ENCODE results near the gene KXD1. TPM values are rescaled to one million over a fixed set of nuclear protein-coding genes. Genes with fewer than 3 reads are reported as not detected.
A peak's percentile ranks its signal among the peaks of the same experiment; 100 is the strongest.

The KXD1 gene
- total and polyA plus RNA-seq, 7 experiments from 2014 or later, result 70.3 to 108 (median 78.5) TPM

- H3K4me1 Mint-ChIP-seq, result no peaks in the 10 kb centered on the region
- H3K4me3 Mint-ChIP-seq, result no peak overlapping the region
- Histone ChIP-seq H3K36me3 (ENCODE audit: control insufficient read depth in 2 of 3, insufficient read depth in 3 of 3, low read length in 3 of 3) (no peaks in the 10 kb centered on the region), H3K27ac (ENCODE audit: low read depth, low read length) (no peak overlapping the region), H3K4me1 (ENCODE audit: control insufficient read depth in 2 of 2, insufficient read depth in 2 of 2, low read length in 2 of 2) (no peaks in the 10 kb centered on the region), H3K9me3 (ENCODE audit: control insufficient read depth in 2 of 3, low read length in 3 of 3) (no peaks in the 10 kb centered on the region), H3K27me3 (ENCODE audit: control insufficient read depth in 2 of 2, insufficient read depth in 2 of 2, low read length in 2 of 2) (no peaks in the 10 kb centered on the region), H3K4me3 (ENCODE audit: low read length) (no peak overlapping the region)
- H3K27me3 Mint-ChIP-seq, result no peaks in the 10 kb centered on the region
- no peaks in the 10 kb centered on the region for H3K36me3 Mint-ChIP-seq
- ChIA-PET POLR2A (interaction anchor here (0.7 kb wide), 1 partner anchor 643 kb away, joined by 5 read pairs; no protein-coding TSS in a partner anchor), CTCF (no interaction called here)
- ATAC-seq (no peak), DNase-seq (no peak)
- H3K9me3 Mint-ChIP-seq, result no peaks in the 10 kb centered on the region
- no peak overlapping the region for H3K27ac Mint-ChIP-seq
- intact Hi-C loops (cut with micrococcal nuclease), result no loop called here
Observed at GRCh38 chr19:18551631-18552030, 6.0 kb upstream of the KXD1 start.

GRCh38 chr19:18558202-18558555 lies 509 bp downstream of the KXD1 start:
- H3K4me1 ChIP-seq (ENCODE audit: control insufficient read depth in 2 of 2, insufficient read depth in 2 of 2, low read length in 2 of 2), result peaks cover 13 to 15% of the 10 kb centered on the region in 2 donors
- H3K36me3 Mint-ChIP-seq, result peaks cover 0 to 11% (median 3%) of the 10 kb centered on the region in 5 donors
- peaks cover 0 to 18% (median 7%) of the 10 kb centered on the region in 3 experiments for H3K36me3 ChIP-seq (ENCODE audit: control insufficient read depth in 2 of 3, insufficient read depth in 3 of 3, low read length in 3 of 3)
- H3K9me3 ChIP-seq (ENCODE audit: control insufficient read depth in 2 of 3, low read length in 3 of 3), result no peaks in the 10 kb centered on the region
- ATAC-seq, result no peak
- CTCF ChIA-PET, result interaction anchor here (0.6 to 2.1 kb wide), 8 partner anchors 10 to 289 kb away, joined by 3 to 11 read pairs (median 4); partner anchors contain the start of genes REX1BD and UBA52
- H3K4me3 Mint-ChIP-seq, result peak overlapping the region; percentile 83 to 93 (median 91)
- H3K9me3 Mint-ChIP-seq, result peaks cover 0 to 2% (median 0%) of the 10 kb centered on the region in 11 donors
- peak overlapping the region; percentile 95 for H3K27ac ChIP-seq (ENCODE audit: low read depth, low read length)
- DNase-seq, result no peak
- H3K27me3 ChIP-seq (ENCODE audit: control insufficient read depth in 2 of 2, insufficient read depth in 2 of 2, low read length in 2 of 2), result no peaks in the 10 kb centered on the region
- POLR2A ChIA-PET, result interaction anchor here (0.6 to 2.6 kb wide), 18 partner anchors 8 to 1433 kb away, joined by 3 to 47 read pairs (median 6); partner anchors contain the start of genes COPE, DDX49, ELL and FKBP8
- peak overlapping the region; percentile 87 to 97 (median 95) for H3K27ac Mint-ChIP-seq
- peaks cover 6 to 25% (median 23%) of the 10 kb centered on the region in 7 donors for H3K4me1 Mint-ChIP-seq
- intact Hi-C loops (cut with micrococcal nuclease), result no loop called here
- peak overlapping the region; percentile 84 for H3K4me3 ChIP-seq (ENCODE audit: low read length)
- no peaks in the 10 kb centered on the region for H3K27me3 Mint-ChIP-seq

- Mint-ChIP-seq H3K9me3 (peaks cover 0 to 2% (median 0%) of the 10 kb centered on the region in 11 donors), H3K27ac (peak overlapping the region; percentile 87 to 97 (median 95)), H3K36me3 (peaks cover 0 to 13% (median 3%) of the 10 kb centered on the region in 5 donors), H3K27me3 (no peaks in the 10 kb centered on the region), H3K4me1 (peaks cover 6 to 25% (median 23%) of the 10 kb centered on the region in 7 donors), H3K4me3 (peak overlapping the region; percentile 83 to 93 (median 91))
- intact Hi-C loops (cut with micrococcal nuclease), result no loop called here
- peak overlapping the region; percentile 95 for H3K27ac ChIP-seq (ENCODE audit: low read depth, low read length)
- peaks cover 0 to 22% (median 7%) of the 10 kb centered on the region in 3 experiments for H3K36me3 ChIP-seq (ENCODE audit: control insufficient read depth in 2 of 3, insufficient read depth in 3 of 3, low read length in 3 of 3)
- no peaks in the 10 kb centered on the region for H3K27me3 ChIP-seq (ENCODE audit: control insufficient read depth in 2 of 2, insufficient read depth in 2 of 2, low read length in 2 of 2)
- ATAC-seq (no peak), DNase-seq (no peak)
- no peaks in the 10 kb centered on the region for H3K9me3 ChIP-seq (ENCODE audit: control insufficient read depth in 2 of 3, low read length in 3 of 3)
- H3K4me1 ChIP-seq (ENCODE audit: control insufficient read depth in 2 of 2, insufficient read depth in 2 of 2, low read length in 2 of 2), result peaks cover 13 to 15% of the 10 kb centered on the region in 2 donors
- ChIA-PET POLR2A (interaction anchor here (0.6 to 2.6 kb wide), 12 partner anchors 8 to 389 kb away, joined by 4 to 47 read pairs (median 10); partner anchors contain the start of genes COPE, DDX49, ELL and FKBP8), CTCF (interaction anchor here (1.0 to 2.1 kb wide), 5 partner anchors 13 to 288 kb away, joined by 3 to 11 read pairs (median 7); partner anchors contain the start of gene UBA52)
- H3K4me3 ChIP-seq (ENCODE audit: low read length), result peak overlapping the region; percentile 84
Observed at GRCh38 chr19:18558604-18559003, 934 bp downstream of the KXD1 start.

- H3K36me3 Mint-ChIP-seq, result peaks cover 0 to 18% (median 3%) of the 10 kb centered on the region in 5 donors
- no peak for DNase-seq
- H3K27ac Mint-ChIP-seq, result peak overlapping the region in 8 of 9 donors; percentile 23 to 97 (median 81)
- H3K27me3 Mint-ChIP-seq, result no peaks in the 10 kb centered on the region
- Histone ChIP-seq H3K4me1 (ENCODE audit: control insufficient read depth in 2 of 2, insufficient read depth in 2 of 2, low read length in 2 of 2) (peaks cover 13 to 15% of the 10 kb centered on the region in 2 donors), H3K4me3 (ENCODE audit: low read length) (no peak overlapping the region), H3K36me3 (ENCODE audit: control insufficient read depth in 2 of 3, insufficient read depth in 3 of 3, low read length in 3 of 3) (peaks cover 0 to 32% (median 9%) of the 10 kb centered on the region in 3 experiments), H3K27ac (ENCODE audit: low read depth, low read length) (peak overlapping the region; percentile 95), H3K9me3 (ENCODE audit: control insufficient read depth in 2 of 3, low read length in 3 of 3) (no peaks in the 10 kb centered on the region), H3K27me3 (ENCODE audit: control insufficient read depth in 2 of 2, insufficient read depth in 2 of 2, low read length in 2 of 2) (no peaks in the 10 kb centered on the region)
- ATAC-seq, result no peak
- H3K4me3 Mint-ChIP-seq, result peak overlapping the region; percentile 83 to 93 (median 91)
- peaks cover 6 to 25% (median 23%) of the 10 kb centered on the region in 7 donors for H3K4me1 Mint-ChIP-seq
- POLR2A ChIA-PET, result interaction anchor here (1.8 kb wide), 1 partner anchor 12 kb away, joined by 4 read pairs; the partner anchor contains the start of gene UBA52
- intact Hi-C loops (cut with micrococcal nuclease), result no loop called here
- CTCF ChIA-PET, result no interaction called here
- peaks cover 0 to 2% (median 0%) of the 10 kb centered on the region in 11 donors for H3K9me3 Mint-ChIP-seq
Observed at GRCh38 chr19:18559685-18560084, 2.0 kb downstream of the KXD1 start.

GRCh38 chr19:18562086-18562485 lies 4.4 kb downstream of the KXD1 start:
- no peaks in the 10 kb centered on the region for H3K27me3 ChIP-seq (ENCODE audit: control insufficient read depth in 2 of 2, insufficient read depth in 2 of 2, low read length in 2 of 2)
- DNase-seq, result no peak
- no peak overlapping the region for H3K4me3 ChIP-seq (ENCODE audit: low read length)
- no peak overlapping the region for H3K27ac ChIP-seq (ENCODE audit: low read depth, low read length)
- peaks cover 6 to 25% (median 23%) of the 10 kb centered on the region in 7 donors for H3K4me1 Mint-ChIP-seq
- H3K4me1 ChIP-seq (ENCODE audit: control insufficient read depth in 2 of 2, insufficient read depth in 2 of 2, low read length in 2 of 2), result peaks cover 11 to 13% of the 10 kb centered on the region in 2 donors
- H3K9me3 ChIP-seq (ENCODE audit: control insufficient read depth in 2 of 3, low read length in 3 of 3), result no peaks in the 10 kb centered on the region
- H3K36me3 ChIP-seq (ENCODE audit: control insufficient read depth in 2 of 3, insufficient read depth in 3 of 3, low read length in 3 of 3), result peaks cover 0 to 56% (median 17%) of the 10 kb centered on the region in 3 experiments
- H3K27ac Mint-ChIP-seq, result no peak overlapping the region
- H3K36me3 Mint-ChIP-seq, result peaks cover 0 to 26% (median 3%) of the 10 kb centered on the region in 5 donors
- intact Hi-C loops (cut with micrococcal nuclease), result no loop called here
- no peak overlapping the region for H3K4me3 Mint-ChIP-seq
- H3K27me3 Mint-ChIP-seq, result no peaks in the 10 kb centered on the region
- no peak for ATAC-seq
- POLR2A ChIA-PET, result interaction anchor here (0.7 to 1.2 kb wide), 4 partner anchors 9 to 1044 kb away, joined by 3 to 5 read pairs (median 3); partner anchors contain the start of gene UBA52
- CTCF ChIA-PET, result no interaction called here
- H3K9me3 Mint-ChIP-seq, result peaks cover 0 to 2% (median 0%) of the 10 kb centered on the region in 11 donors

- Mint-ChIP-seq H3K9me3 (no peaks in the 10 kb centered on the region), H3K27me3 (peaks cover 0 to 2% (median 0%) of the 10 kb centered on the region in 5 donors), H3K36me3 (peaks cover 0 to 34% (median 7%) of the 10 kb centered on the region in 5 donors), H3K4me1 (peaks cover 2 to 17% (median 8%) of the 10 kb centered on the region in 7 donors), H3K4me3 (no peak overlapping the region), H3K27ac (no peak overlapping the region)
- Histone ChIP-seq H3K36me3 (ENCODE audit: control insufficient read depth in 2 of 3, insufficient read depth in 3 of 3, low read length in 3 of 3) (peaks cover 0 to 77% (median 13%) of the 10 kb centered on the region in 3 experiments), H3K4me3 (ENCODE audit: low read length) (no peak overlapping the region), H3K9me3 (ENCODE audit: control insufficient read depth in 2 of 3, low read length in 3 of 3) (no peaks in the 10 kb centered on the region), H3K27ac (ENCODE audit: low read depth, low read length) (no peak overlapping the region), H3K4me1 (ENCODE audit: control insufficient read depth in 2 of 2, insufficient read depth in 2 of 2, low read length in 2 of 2) (peaks cover 0 to under 1% of the 10 kb centered on the region in 2 donors), H3K27me3 (ENCODE audit: control insufficient read depth in 2 of 2, insufficient read depth in 2 of 2, low read length in 2 of 2) (no peaks in the 10 kb centered on the region)
- intact Hi-C loops (cut with micrococcal nuclease), result no loop called here
- ChIA-PET POLR2A (interaction anchor here (1.2 to 2.4 kb wide), 2 partner anchors 9 to 22 kb away, joined by 3 to 16 read pairs; partner anchors contain the start of genes KXD1 and REX1BD), CTCF (no interaction called here)
- DNase-seq, result no peak
- ATAC-seq, result no peak
Observed at GRCh38 chr19:18566953-18567352, 9.3 kb downstream of the KXD1 start.
